Heart right ventricle (tissue), 16 donors: ENCODE data around the gene MYLK. TPM values are rescaled to one million over a fixed set of nuclear protein-coding genes. Genes with fewer than 3 reads are reported as not detected.

Experiments
- ATAC-seq, 8 donors: fragments of 200-7000 bp; cut with Tn5 transposase; one replicate each; pipeline ENCODE4 v1.9.1; 2020; ENCODE audit warnings: mild to moderate bottlenecking in 8 of 8, moderate library complexity in 8 of 8, moderate number of reproducible peaks in 1 of 8
- DNase-seq, 2 donors: peaks; one replicate each; pipeline ENCODE4 v3.0.0-alpha.2; 2020
- H3K27ac ChIP-seq, 10 donors: fragments of 200-600 bp; sonication (generic) in 2 of 10; one replicate each; pipeline versions ENCODE4 v1.5.0 to v1.8.0; 2020 to 2022; ENCODE audit warnings: mild to moderate bottlenecking in 3 of 10
- H3K27me3 ChIP-seq, 7 donors: fragments of 200-600 bp; one replicate each; pipeline ENCODE4 v1.8.0; 2021 to 2022; ENCODE audit warnings: mild to moderate bottlenecking in 2 of 7
- H3K36me3 ChIP-seq, 9 donors: fragments of 200-600 bp; sonication (generic) in 1 of 9; one replicate each; pipeline versions ENCODE4 v1.5.0 to v1.8.0; 2020 to 2022; ENCODE audit warnings: mild to moderate bottlenecking in 2 of 9
- H3K4me1 ChIP-seq, 9 donors: fragments of 200-600 bp; sonication (generic) in 1 of 9; one replicate each; pipeline versions ENCODE4 v1.5.0 to v1.8.0; 2020 to 2022; ENCODE audit warnings: mild to moderate bottlenecking in 4 of 9
- H3K4me3 ChIP-seq, 10 donors: fragments of 200-600 bp; sonication (generic) in 2 of 10; one replicate each; pipeline versions ENCODE4 v1.5.0 to v1.8.0; 2020 to 2022; ENCODE audit warnings: mild to moderate bottlenecking in 7 of 10, moderate library complexity in 2 of 10
- H3K9me3 ChIP-seq, 11 donors: fragments of 200-600 bp in 10 of 11; sonication (generic) in 2 of 11; one replicate each; pipeline versions ENCODE4 v1.5.0 to v1.8.0; 2013 to 2022; ENCODE audit warnings: mild to moderate bottlenecking in 2 of 11, control low read depth in 1 of 11, moderate library complexity in 1 of 11
- WGBS, 2 donors: extraction: QIAGEN DNeasy Blood & Tissue Kit; methylation state at CpG; one replicate each; pipeline ENCODE4 v1.1.7; 2013; ENCODE audit warnings: inconsistent platforms in 1 of 2; 5-methylcytosine and 5-hydroxymethylcytosine counted together
- intact Hi-C, 10 donors: fragments of 100-400 bp; cut with DNase I; formaldehyde crosslinking; loops; one replicate each; pipeline versions ENCODE4 v1.11.1 to v1.14.2; 2022
- polyA plus RNA-seq, 2 donors: library from polyadenylated mRNA; stranded (reverse); fragments of 200-250 nt; gene quantifications; one replicate each; pipeline ENCODE4 v1.2.3, GENCODE V29; 2013
- total RNA-seq, 10 donors: library from RNA; stranded (reverse); fragmentation: NEBNext Ultra II Directional in 3 of 10; extraction: Animal tissue kit (Norgen Biotek cat#: 25700) in 3 of 10; gene quantifications; one replicate each; pipeline versions ENCODE4 v1.2.1 to v1.2.4, GENCODE V29; 2021 to 2023
- TF ChIP-seq, protein P1 (sequence below), 9 donors: fragments of 200-600 bp; sonication (generic) in 2 of 9; IDR thresholded peaks; one replicate each; pipeline versions ENCODE4 v1.5.0 to v1.8.0; 2021 to 2022; ENCODE audit warnings: antibody characterized with exemption in 9 of 9, mild to moderate bottlenecking in 5 of 9, moderate library complexity in 1 of 9
- donor health status: Arrhythmogenic right ventricular cardiomyopathy.
- donor health status: ischemic (EF 13 %, LVEDD 7.1; RV severe dilation, severe dysfunction).
- donor health status: healthy with polysubstance abuse.
- donor health status: DM: no; HTN: yes; CAD: no.
- donor health status: DM: no; HTN: no; CAD: no.
- donor health status: ischemic (EF 25% LVEDD 6.9; RV normal size, moderate dysfunction).
- donor health status: ischemic (EF 25% LVEDD 5.7; RV mildly dilated, moderate dysfunction).
- donor health status: healthy.
- donor health status: DM: yes; HTN: yes; CAD: no.
- donor health status: Ischemic cardiomyopathy.
- donor health status: ischemic (EF 35%, LVEDD 5.7; RV mildly dilated, moderate dysfunction).
- donor health status: nonischemic (EF 11% LVEDD 7.7; RV severe dilation, severe dysfunction).
- donor health status: DM: yes; HTN: yes; CAD: no.
- donor health status: PGD.
- donor health status: ischemic (EF 29% LVEDD 5.4; RV normal size, mild dysfunction).
- donor health status: nonischemic (EF 23%, LVEDD 6.1; RV moderate dilation, normal function).

MYLK gene
- total and polyA plus RNA-seq, 12 donors = 5.6 to 20.6 (median 11.6) TPM

DNA sequence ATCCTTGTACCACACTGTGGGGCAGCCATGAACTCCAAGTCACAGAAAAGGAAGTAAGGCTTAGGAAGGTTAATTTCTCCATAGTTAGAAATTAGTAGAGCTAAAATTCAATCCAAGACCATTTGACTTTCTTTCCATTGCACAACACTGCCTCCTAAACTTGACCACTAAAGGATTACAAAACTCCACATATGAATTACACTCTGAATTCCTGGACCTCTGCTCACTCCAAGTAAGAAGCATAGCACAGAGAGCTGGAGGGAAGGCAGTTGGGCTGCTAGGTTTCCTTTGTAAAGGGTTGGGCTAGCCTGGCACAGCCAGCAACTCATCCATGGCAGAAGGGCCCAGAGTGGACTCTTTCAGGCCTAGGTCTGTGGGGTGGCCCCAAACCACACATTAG lies 134.4 kb downstream of the MYLK start:
- Histone ChIP-seq H3K4me3 (no peak overlapping the region), H3K9me3 (no peaks in the 10 kb centered on the region), H3K36me3 (no peaks in the 10 kb centered on the region), H3K27me3 (no peaks in the 10 kb centered on the region), H3K27ac (peak overlapping the region in 1 of 10 donors; percentile 20), H3K4me1 (peaks cover 0 to 16% (median 8%) of the 10 kb centered on the region in 9 donors)
- ATAC-seq (peak in 1 of 8 donors; percentile 33), DNase-seq (no peak)
- TF ChIP-seq, protein P1, sequence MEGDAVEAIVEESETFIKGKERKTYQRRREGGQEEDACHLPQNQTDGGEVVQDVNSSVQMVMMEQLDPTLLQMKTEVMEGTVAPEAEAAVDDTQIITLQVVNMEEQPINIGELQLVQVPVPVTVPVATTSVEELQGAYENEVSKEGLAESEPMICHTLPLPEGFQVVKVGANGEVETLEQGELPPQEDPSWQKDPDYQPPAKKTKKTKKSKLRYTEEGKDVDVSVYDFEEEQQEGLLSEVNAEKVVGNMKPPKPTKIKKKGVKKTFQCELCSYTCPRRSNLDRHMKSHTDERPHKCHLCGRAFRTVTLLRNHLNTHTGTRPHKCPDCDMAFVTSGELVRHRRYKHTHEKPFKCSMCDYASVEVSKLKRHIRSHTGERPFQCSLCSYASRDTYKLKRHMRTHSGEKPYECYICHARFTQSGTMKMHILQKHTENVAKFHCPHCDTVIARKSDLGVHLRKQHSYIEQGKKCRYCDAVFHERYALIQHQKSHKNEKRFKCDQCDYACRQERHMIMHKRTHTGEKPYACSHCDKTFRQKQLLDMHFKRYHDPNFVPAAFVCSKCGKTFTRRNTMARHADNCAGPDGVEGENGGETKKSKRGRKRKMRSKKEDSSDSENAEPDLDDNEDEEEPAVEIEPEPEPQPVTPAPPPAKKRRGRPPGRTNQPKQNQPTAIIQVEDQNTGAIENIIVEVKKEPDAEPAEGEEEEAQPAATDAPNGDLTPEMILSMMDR (IDR thresholded peaks at IDR 0.05) = no peak
- intact Hi-C loops = loop anchor here in 2 of 10 donors (10.0 kb wide), 1 partner anchor 135 kb away; the partner anchor contains the start of gene MYLK (in 2 of the 2)

GRCh38 chr3:123745184-123745855 lies 138.8 kb downstream of the MYLK start:
- H3K27ac ChIP-seq = no peak overlapping the region
- H3K4me3 ChIP-seq = no peak overlapping the region
- TF ChIP-seq, protein P1 (IDR thresholded peaks at IDR 0.05) = peak in 3 of 9 donors; percentile 19 to 34 (median 29)
- no peaks in the 10 kb centered on the region for H3K27me3 ChIP-seq
- no peaks in the 10 kb centered on the region for H3K9me3 ChIP-seq
- H3K36me3 ChIP-seq = no peaks in the 10 kb centered on the region
- 95 to 98% methylated on average over 1 of the region's 1 CpG for WGBS, 2 donors
- H3K4me1 ChIP-seq = peaks cover 0 to 8% (median under 1%) of the 10 kb centered on the region in 9 donors
- DNase-seq = no peak
- ATAC-seq = no peak
- intact Hi-C loops = loop anchor here in 1 of 10 donors (10.0 kb wide), 1 partner anchor 139 kb away; the partner anchor contains the start of gene MYLK

- WGBS, 2 donors = 96 to 98% methylated on average over 6 of the region's 6 CpGs
- Histone ChIP-seq H3K27me3 (no peaks in the 10 kb centered on the region), H3K36me3 (no peaks in the 10 kb centered on the region), H3K4me1 (no peaks in the 10 kb centered on the region), H3K27ac (no peak overlapping the region), H3K4me3 (no peak overlapping the region), H3K9me3 (no peaks in the 10 kb centered on the region)
- DNase-seq (no peak), ATAC-seq (no peak)
- TF ChIP-seq, protein P1 (IDR thresholded peaks at IDR 0.05) = no peak
- intact Hi-C loops = loop anchor here in 1 of 10 donors (10.0 kb wide), 1 partner anchor 141 kb away; the partner anchor contains the start of gene MYLK
These were observed 140.1 kb downstream of the MYLK start for GRCh38 chr3:123744064-123744463.

DNA sequence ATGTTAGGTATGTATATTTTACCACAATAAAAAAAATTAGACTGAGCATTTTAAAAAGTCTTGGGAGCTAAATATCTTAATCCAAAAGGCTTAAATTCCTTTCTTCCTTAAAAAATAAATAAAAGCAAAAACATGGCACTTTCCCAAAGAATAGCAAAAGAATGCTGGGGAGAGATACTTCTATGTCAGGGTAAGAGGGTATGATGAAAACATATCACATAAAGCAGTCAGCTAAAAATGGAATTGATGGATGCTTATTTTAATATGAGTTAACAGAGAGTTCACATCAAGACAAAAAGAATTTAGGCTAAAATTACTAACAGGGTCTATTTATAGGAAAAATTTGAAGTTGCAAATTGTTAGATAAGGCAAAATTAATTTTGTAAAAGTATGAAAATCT lies 141.0 kb downstream of the MYLK start:
- TF ChIP-seq, protein P1 (IDR thresholded peaks at IDR 0.05) = no peak
- no peak for ATAC-seq
- intact Hi-C loops = loop anchor here in 1 of 10 donors (10.0 kb wide), 1 partner anchor 142 kb away; the partner anchor contains the start of gene MYLK
- no peaks in the 10 kb centered on the region for H3K4me1 ChIP-seq
- no peak overlapping the region for H3K27ac ChIP-seq
- no peaks in the 10 kb centered on the region for H3K27me3 ChIP-seq
- H3K4me3 ChIP-seq = no peak overlapping the region
- DNase-seq = no peak
- H3K36me3 ChIP-seq = no peaks in the 10 kb centered on the region
- no peaks in the 10 kb centered on the region for H3K9me3 ChIP-seq
